Osteoblast (primary cell): Measurements from ENCODE around the gene DIAPH1. TPM values are rescaled to one million over a fixed set of nuclear protein-coding genes. Genes with fewer than 3 reads are reported as not detected.

Source experiments
- DNase-seq: peaks from one replicate; pipeline ENCODE4 v3.0.0; 2011; ENCODE audit warnings: low spot score, mixed read lengths; ENCODE audit not compliant: insufficient read length; ENCODE audit errors: missing footprints
- H2AFZ ChIP-seq: 2 replicates; pipeline ENCODE4 v1.6.0; 2011; ENCODE audit warnings: mild to moderate bottlenecking, low read length
- H3K27ac ChIP-seq: 2 replicates; pipeline ENCODE4 v1.5.1; 2011; ENCODE audit warnings: mild to moderate bottlenecking, low read depth, low read length, moderate library complexity
- H3K27me3 ChIP-seq: 2 replicates; pipeline ENCODE4 v1.6.0; 2012; ENCODE audit warnings: mild to moderate bottlenecking, control low read depth, inconsistent platforms, low read length, moderate library complexity; ENCODE audit not compliant: insufficient read depth
- H3K36me3 ChIP-seq: 2 replicates; pipeline ENCODE4 v1.5.1; 2011; ENCODE audit warnings: mild to moderate bottlenecking, low read length, control low read depth, moderate library complexity; ENCODE audit not compliant: insufficient read depth
- H3K4me1 ChIP-seq: 2 replicates; pipeline ENCODE4 v1.5.1; 2011; ENCODE audit warnings: mild to moderate bottlenecking, low read length, control low read depth, moderate library complexity; ENCODE audit not compliant: insufficient read depth
- H3K4me2 ChIP-seq: 2 replicates; pipeline ENCODE4 v1.6.0; 2011; ENCODE audit warnings: mild to moderate bottlenecking, low read length; ENCODE audit not compliant: insufficient read depth
- H3K4me3 ChIP-seq: fragments of 200-600 bp; sonication (generic); 3 replicates; pipeline ENCODE4 v1.5.1; 2012; ENCODE audit warnings: mild to moderate bottlenecking, low read length, inconsistent platforms; ENCODE audit not compliant: insufficient read depth
- H3K79me2 ChIP-seq: 2 replicates; pipeline ENCODE4 v1.6.0; 2012; ENCODE audit warnings: mild to moderate bottlenecking, low read length, control low read depth, inconsistent platforms; ENCODE audit not compliant: insufficient read depth
- H3K9me3 ChIP-seq: 2 replicates; pipeline ENCODE4 v1.5.1; 2011; ENCODE audit warnings: low read depth, low read length, control low read depth
- H4K20me1 ChIP-seq: 2 replicates; pipeline ENCODE4 v1.6.0; 2012; ENCODE audit warnings: mild to moderate bottlenecking, low read length, control low read depth; ENCODE audit not compliant: insufficient read depth
- CTCF ChIP-seq: IDR thresholded peaks from 2 replicates; pipeline ENCODE4 v1.5.1; 2011; ENCODE audit warnings: mild to moderate bottlenecking, low read depth, low read length, moderate library complexity; ENCODE audit errors: extremely low read depth
- total RNA-seq: library from RNA; depleted of rRNA; stranded (reverse); fragments of >200 nt; gene quantifications from 2 replicates; pipeline ENCODE4 v1.2.3, GENCODE V29; 2012

Gene DIAPH1
- total RNA-seq, 1 donor, result 18.5 TPM

GRCh38 chr5:141608046-141608445 lies 10.8 kb downstream of the DIAPH1 start:
- Histone ChIP-seq H3K9me3 (no peaks in the 10 kb centered on the region), H3K27ac (no peak overlapping the region), H2AFZ (no peak overlapping the region), H3K79me2 (peaks cover 76% of the 10 kb centered on the region), H3K27me3 (no peaks in the 10 kb centered on the region), H3K4me3 (no peak overlapping the region), H3K4me2 (no peak overlapping the region), H3K4me1 (peaks cover 27% of the 10 kb centered on the region), H4K20me1 (no peaks in the 10 kb centered on the region), H3K36me3 (no peaks in the 10 kb centered on the region)
- DNase-seq, result no peak
- TF ChIP-seq CTCF, result no peak

- Histone ChIP-seq H3K4me1 (peaks cover 27% of the 10 kb centered on the region), H4K20me1 (no peaks in the 10 kb centered on the region), H3K9me3 (no peaks in the 10 kb centered on the region), H3K27me3 (no peaks in the 10 kb centered on the region), H3K4me2 (peak overlapping the region; percentile 44), H3K27ac (peak overlapping the region; percentile 95), H3K4me3 (peak overlapping the region; percentile 18), H3K79me2 (peaks cover 76% of the 10 kb centered on the region), H2AFZ (peak overlapping the region; percentile 37), H3K36me3 (no peaks in the 10 kb centered on the region)
- peak; percentile 53 for DNase-seq
- TF ChIP-seq CTCF, result no peak
Measured at GRCh38 chr5:141605523-141606277, 13.1 kb downstream of the DIAPH1 start.

- Histone ChIP-seq H3K36me3 (no peaks in the 10 kb centered on the region), H3K79me2 (peaks cover 78% of the 10 kb centered on the region), H3K9me3 (no peaks in the 10 kb centered on the region), H3K4me1 (peaks cover 34% of the 10 kb centered on the region), H3K27ac (peak overlapping the region; percentile 95), H3K4me2 (peak overlapping the region; percentile 46), H3K27me3 (no peaks in the 10 kb centered on the region), H2AFZ (no peak overlapping the region), H4K20me1 (no peaks in the 10 kb centered on the region), H3K4me3 (peak overlapping the region; percentile 9)
- no peak for TF ChIP-seq CTCF
- DNase-seq, result peak; percentile 78
Measured at GRCh38 chr5:141603923-141604717, 14.7 kb downstream of the DIAPH1 start.

GRCh38 chr5:141602606-141603005 lies 16.2 kb downstream of the DIAPH1 start:
- Histone ChIP-seq H3K4me2 (no peak overlapping the region), H3K79me2 (peaks cover 73% of the 10 kb centered on the region), H3K4me1 (peaks cover 39% of the 10 kb centered on the region), H3K27me3 (no peaks in the 10 kb centered on the region), H4K20me1 (no peaks in the 10 kb centered on the region), H3K27ac (peak overlapping the region; percentile 95), H3K36me3 (no peaks in the 10 kb centered on the region), H3K9me3 (no peaks in the 10 kb centered on the region), H3K4me3 (no peak overlapping the region), H2AFZ (no peak overlapping the region)
- TF ChIP-seq CTCF, result no peak
- no peak for DNase-seq
